Activated CD4-positive, CD25-positive, alpha-beta regulatory T cell treated with anti-CD3 and anti-CD28 coated beads, Interleukin-2, amount 50 U/mL, for 16 hours (primary cell): ENCODE data around the gene UNC119B.

Source experiments
- DNase-seq: peaks from one replicate; pipeline ENCODE4 v3.0.0-alpha.2; 2020; ENCODE audit warnings: low read depth, low spot score

UNC119B gene

GRCh38 chr12:120764816-120765215 lies 54.6 kb downstream of the UNC119B start:
- no peak for DNase-seq

GRCh38 chr12:120766566-120766965 lies 56.3 kb downstream of the UNC119B start:
- DNase-seq: no peak

- DNase-seq: no peak
Observed at GRCh38 chr12:120767071-120768024, 57.1 kb downstream of the UNC119B start.

GRCh38 chr12:120771097-120771496 lies 60.8 kb downstream of the UNC119B start:
- DNase-seq: no peak
